MV-4-11 (cell line): ENCODE results near the gene NINJ1.
"Not testable (repeated sequence)": the region's sequence is repeated elsewhere in the genome, so short reads cannot be mapped to it uniquely, and the experiment has no call there.

Experiments
- DNase-seq: peaks from one replicate; lab custom pipeline; 2025; lab: John Stamatoyannopoulos, UW

NINJ1 gene

DNA sequence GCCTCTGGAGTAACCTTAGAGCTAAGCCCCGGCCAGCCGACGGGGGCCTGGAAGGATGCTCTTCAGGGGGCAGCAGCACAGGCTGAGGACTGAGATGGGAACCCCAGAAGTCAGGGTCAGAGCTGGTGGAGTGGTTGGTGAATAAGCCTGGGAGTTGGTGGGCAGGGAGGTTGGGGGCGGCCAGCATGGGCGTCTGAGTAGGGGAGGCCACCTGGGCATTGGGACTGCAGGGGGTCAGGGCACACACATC lies 14.4 kb downstream of the NINJ1 start:
- DNase-seq: no peak

DNA sequence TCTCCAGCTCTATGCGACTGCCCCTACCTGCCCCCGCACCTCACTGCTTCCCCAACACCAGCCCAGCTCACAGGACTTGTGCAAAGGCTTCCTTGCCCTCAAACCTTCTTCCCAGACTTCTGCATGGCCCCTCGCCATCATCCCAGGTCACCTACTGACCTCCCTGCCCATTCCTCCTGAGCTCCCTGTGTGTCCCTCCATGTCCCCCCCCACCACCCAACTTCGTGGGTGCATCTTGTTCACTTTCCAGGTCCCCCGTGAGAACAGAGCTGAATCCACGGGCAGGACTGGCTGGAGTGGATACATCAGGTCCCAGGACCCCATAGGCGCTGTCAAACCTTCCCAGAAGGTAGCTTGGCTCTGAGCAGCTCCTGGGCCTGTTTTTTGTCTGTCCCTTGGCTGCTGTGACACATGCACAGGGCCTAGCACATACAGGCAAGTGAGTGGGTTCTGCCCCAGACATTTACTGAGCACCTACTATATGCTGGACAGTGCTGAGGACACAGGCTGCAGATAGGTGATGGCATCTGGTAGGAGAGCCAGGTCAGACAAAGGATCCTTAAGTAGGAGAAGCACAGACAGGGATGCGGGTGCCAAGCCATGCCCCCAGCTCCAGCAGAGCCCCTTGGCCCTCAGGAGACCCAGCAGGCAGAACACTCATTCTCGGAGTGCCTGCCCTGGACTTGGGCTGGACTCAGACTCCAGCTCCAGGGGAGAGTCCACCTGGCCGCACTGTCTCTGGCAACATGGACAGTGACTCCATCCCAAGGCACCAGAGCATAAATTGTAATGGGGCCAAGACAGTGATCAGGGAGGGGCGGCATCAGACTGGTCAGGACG lies 15.0 kb downstream of the NINJ1 start:
- DNase-seq: no peak

DNA sequence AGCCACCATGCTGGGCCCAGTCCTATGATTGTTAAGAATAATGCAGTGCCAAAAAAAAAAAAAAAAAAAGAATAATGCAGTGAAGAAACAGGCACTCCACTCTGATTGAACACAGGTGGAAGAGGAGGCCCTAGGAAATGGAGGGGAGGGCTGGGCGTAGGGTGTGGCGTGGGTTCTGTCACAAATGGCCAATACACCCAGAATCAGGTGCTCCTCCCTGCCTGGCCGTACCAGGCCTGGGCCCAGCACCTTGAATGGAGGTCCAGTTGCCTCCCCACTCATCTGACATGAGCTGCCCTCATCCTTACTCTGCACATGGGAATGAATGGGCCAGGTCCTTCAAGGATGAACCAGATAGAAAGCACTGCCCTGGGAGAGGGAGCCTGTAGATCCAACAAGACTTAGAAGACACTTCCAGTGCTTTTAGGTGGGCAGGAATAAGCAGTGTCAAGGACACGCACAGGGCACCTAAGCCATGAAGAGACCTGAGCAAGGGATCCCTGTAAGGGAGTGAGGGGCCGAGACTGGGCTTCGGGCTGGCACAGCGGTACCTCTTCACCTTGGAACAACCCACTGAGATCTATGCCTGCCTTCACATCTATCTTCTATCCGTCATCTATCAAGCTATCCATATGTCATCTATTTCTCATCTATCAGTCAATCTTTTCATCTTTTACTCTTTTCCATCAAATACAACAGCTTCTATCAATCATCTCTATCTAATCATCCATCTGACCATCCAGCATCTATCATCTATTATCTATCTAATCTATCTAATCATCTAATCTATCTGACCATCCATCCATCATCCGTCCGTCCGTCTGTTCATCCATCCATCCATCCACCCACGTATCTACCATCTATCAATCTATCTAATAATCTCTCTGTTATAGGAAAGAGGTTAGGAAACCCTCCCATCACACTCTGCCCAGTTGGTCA lies 15.9 kb downstream of the NINJ1 start:
- DNase-seq: no peak

DNA sequence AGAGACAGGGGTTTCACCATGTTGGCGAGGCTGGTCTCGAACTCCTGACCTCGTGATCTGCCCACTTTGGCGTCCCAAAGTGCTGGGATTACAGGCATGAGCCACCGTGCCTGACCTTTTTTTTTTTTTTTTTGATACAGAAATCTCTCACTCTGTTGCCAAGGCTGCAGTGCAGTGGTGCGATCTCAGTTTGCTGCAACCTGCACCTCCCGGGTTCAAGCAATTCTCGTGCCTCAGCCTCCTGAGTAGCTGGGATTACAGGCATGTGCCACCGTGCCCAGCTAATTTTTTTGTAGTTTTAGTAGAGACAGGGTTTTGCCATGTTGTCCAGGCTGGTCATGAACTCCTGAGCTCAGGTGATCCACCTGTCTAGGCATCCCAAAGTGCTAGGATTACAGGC lies 16.5 kb downstream of the NINJ1 start:
- not testable (repeated sequence) for DNase-seq

DNA sequence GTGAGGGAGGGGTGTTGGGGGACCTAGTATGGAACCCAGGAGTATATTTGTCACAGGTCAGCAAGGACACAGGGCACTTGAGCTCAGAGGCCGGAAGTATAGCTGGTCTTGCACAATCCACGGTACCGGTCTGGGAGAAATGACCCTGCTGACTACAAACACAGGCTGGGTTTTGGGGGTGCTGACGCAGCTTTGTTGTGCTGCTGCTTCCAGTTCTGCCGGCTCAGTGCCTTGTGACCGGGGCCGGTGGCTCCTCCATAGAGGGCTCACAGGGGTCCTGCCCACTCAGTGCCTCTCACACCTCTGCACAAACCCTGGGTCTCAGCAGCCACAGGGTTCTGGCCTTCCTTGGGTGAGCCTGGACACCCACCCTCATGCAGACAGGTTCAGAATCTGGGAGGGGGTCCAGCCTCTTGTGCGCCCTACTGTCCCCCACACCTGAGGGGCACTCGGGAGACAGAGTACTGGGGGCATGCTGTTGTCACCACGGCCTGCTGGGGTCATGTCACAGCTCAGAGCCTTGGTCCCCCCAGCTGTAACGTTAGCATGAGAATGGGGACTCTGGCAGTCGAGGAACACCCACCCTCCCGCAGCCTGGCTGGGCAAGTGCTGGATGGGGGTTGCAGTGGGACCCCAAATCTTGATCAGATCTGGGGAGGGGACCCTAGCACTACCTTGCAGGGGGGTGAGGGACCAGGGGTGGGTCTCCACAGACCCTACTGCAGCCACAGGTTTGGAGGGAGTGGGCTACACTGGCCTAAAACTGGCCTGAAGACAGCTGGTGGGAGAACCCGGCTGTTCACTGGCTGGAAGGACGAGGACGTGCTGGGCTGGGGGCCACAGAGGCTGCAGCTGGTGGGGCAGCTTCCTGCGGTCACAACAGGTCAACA lies 17.7 kb downstream of the NINJ1 start:
- DNase-seq: peak; percentile 88

DNA sequence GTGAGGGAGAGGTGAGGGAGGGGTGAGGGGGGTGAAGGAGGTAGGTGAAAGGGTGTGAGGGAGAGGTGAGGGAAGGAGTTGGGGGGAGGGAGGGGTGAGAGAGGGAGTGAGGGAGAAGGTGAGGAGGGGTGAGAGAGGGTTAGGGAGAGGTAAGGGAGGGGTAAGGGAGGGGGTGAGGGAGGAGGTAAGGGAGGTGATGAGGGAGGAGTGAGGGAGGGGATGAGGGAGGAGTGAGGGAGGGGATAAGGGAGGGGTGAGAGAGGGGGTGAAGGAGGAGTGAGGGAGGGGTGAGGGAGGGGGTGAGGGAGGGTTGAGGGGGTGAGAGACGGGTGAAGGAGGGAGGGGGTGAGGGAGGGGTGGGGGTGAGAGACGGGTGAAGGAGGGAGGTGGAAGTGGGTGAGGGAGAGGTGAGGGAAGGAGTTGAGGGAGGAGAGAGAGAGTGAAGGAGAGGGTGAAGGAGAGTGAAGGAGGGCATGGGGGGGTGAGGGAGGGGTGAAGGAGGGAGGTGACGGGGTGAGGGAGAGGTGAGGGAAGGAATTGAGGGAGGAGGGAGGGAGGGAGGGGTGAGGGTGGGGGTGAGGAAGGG lies 18.5 kb downstream of the NINJ1 start:
- no peak for DNase-seq

DNA sequence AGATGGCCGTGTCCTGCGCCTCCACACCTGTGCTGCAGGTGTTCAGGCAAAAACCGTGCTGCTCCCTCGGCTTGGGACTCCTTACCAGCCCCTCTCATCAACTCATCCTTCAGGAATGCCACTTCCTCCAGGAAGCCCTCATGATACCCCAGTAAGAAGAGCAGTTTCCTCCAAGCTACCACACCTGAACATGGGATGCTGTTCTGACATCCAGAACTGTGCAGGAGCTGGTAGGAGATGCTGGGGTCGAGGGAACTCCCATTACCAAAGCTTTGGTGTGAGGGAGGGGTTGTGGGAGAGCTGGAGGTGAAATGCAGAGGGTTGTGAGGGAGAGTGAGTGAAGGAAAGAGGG lies 19.1 kb downstream of the NINJ1 start:
- DNase-seq: no peak

DNA sequence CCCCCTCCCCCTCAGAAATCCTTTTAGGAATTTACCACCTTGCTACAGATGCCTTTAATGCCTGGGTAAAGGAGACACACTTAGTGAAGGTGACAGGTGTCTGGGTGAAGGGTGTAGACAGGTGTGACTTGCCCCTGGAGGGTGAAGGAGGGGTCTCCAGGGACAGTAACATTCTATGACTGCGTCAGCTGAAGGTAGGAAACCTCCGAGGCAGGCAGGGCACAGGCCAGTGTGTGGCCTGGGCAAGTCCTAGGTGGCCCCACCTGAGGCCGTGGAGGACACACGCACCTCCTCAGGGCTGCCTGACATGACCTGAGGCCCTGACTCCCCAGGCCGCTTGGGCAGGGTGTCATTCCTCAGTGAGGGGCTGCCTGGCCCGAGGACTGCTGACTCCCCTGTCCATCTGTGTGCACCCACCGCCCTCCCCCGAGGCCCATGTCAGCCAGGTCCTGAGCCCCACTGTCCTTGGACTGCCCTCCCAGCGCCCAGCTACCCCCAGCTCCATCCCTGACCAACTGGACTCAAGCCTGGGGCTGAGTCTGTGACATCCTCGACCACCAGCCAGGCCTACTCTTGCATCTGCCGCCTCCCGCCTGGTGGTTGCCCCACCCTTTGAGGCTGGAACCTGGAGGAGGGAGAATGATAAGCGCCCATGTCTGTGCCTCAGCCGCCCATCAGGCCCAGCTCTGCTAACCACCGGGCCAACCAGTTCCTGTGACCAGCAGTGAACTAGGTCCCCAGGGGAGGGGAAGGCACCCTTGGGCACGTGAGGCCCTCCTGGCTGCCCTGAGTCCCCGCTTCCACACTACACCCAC lies 19.7 kb downstream of the NINJ1 start:
- peak; percentile 60 for DNase-seq

DNA sequence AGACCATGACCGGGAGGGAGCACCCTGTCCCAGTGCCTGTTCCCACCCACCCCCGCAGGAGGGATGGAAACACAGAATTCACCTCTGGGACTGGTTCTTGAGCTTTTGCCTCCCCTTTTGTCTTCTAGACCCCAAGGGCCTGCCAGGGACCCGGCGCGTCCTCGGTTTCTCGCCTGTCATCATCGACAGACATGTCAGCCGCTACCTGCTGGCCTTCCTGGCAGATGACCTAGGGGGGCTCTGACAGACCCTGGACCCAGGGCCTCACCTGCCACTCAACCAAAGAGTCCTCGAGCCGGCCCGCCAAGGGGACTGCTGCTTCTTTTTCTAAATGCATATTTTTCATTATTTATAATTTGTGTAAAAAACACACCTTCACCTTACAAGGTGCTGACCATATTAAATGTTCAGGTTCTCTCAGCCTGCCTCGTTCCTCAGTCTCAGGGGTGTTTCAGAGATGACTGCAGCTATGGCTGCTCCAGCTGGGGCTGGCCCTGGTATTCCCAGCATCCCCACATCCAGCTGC lies 21.1 kb downstream of the NINJ1 start:
- DNase-seq: no peak

DNA sequence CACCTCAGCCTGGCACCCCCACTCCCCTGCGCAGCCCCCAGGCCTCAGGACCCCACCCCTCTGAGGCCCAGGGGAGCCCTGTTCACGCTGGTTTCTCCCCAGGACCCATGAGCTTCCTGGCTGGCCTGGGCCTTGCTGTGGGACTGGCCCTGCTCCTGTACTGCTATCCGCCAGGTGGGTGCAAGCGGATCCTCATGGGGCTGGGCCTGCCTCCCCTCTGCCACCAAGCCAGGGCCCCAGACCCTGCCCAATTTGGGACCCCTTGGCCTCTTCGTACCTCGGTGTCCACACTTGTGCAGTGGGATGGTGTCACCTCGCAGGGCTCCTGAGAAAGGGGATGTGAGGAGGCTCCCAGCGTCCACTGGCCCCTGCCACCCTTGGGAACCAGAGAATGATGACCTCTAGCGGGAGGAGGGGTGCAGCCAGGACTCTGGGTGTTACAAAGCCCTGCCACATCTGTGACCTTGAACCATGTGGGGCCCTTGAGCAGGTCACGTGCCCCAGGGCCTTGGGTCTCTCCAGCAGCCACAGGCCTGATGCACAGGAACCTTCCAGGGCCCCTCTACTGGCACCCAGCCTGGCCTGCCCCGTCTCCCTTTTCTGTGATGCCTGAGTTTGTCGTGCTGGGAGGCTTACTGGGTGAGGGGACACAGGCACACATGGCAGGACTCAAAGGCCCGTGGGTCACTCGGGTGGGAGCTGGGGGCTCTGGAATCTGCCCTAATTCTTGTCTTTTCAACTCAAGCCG lies 21.8 kb downstream of the NINJ1 start:
- no peak for DNase-seq

DNA sequence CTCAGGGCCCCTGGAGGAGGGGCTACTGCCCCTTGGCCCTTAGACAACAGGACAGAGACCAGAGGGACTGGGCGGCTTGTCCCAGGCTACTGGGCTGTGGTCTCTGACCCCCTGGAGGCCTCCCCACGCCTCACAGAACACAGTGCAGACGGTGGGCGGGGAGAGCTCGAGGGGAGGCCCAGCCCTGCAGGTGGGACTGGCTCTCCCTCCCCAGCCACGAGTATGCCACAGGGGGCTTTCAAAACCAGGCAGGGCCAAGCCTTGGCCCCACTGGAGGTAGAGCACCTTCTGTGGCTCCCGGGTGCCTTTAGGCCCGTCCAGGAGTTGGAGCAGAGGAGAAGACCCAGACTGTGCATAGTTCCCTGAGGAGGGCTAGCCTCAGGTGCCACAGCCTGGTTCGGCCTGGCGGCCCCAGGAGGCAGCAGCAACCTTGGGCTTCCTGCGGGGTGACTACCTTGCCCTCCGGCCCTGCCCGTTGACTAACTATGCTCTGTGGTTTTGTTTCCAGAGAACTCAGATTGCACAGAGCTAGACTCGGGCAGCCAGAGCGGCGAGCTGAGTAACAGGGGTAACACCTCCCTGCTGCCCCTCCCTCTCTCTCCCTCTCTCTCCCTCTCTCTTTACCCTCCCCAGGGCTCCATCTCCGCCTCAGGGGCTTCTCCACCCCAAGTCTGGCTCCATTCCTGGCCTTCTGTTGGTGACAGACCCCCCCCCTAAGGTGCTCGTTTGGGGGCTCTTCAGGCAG lies 22.5 kb downstream of the NINJ1 start:
- peak; percentile 70 for DNase-seq

DNA sequence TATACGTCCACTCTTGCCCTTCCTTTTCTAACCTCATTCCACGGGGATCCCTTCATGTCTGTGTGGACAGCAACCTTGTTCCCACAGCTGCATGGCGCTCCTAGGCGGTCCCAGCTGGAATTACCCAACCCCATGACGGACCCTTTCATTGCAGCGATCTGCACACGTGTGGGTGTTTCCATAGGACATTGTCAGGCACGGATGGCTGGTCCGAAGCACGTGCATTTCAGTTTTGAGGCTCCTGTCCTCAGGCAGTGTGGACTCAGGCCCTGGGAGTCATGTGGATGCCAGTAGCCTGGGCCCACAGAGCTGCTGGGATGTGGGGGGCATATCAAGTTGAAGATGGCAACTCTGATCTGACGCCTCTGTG lies 23.1 kb downstream of the NINJ1 start:
- no peak for DNase-seq

DNA sequence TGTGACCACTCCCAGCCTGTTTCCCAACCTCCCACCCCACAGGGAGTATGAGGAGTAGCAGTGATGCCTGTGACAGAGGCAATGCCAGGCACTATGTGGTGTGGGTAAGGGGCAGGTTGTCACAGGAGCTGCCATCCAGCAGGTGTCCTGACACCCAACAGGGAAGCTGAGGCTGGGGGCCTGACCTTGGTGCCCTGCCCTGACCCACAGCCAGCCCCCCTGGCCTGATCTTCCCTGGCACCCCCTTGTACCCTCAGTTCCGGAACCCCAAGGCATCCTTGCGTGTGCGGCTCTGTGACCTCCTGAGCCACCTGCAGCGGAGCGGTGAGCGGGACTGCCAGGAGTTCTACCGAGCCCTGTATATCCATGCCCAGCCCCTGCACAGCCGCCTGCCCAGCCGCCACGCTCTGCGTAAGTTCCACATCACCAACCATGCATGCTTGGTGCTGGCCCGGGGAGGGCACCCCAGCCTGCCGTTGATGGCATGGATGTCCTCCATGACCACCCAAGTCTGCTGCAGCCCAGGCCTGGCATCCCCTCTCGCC lies 23.7 kb downstream of the NINJ1 start:
- no peak for DNase-seq

DNA sequence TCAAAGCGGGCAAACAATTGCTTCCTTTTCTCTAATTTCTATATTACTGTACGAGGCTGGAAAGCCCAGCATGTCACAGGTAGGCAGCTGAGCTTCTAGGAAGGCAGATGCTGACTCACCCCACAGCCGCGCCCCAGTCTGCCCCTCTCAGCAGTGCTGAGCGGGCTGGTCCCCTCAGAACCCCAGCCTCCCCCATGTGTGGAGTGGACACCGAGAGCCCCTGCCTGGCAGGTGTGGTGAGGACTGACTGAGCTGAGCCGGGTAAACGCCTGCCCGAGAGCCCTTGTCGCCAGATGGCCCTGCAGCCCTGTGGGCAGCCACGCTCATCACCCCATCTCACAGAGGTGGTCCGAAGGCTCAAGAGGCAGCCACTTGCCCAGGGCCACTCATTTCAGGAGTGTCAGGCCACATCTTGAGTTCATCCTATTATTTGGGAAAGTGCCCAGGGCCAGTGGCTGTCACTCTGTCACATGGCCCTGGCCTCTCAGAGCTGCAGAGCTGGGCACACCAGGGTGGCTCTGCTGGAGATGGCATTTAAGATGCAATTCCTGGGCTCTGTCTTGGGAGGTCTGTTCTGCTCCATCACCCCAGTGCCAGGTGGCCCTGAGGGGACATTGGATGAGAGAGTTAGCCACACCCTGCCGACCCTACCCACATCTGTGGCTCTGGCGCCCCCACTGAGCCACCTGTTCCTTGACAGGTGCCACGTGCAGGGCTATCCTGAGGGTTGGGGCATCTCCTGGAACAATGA lies 25.6 kb downstream of the NINJ1 start:
- peak; percentile 6 for DNase-seq

DNA sequence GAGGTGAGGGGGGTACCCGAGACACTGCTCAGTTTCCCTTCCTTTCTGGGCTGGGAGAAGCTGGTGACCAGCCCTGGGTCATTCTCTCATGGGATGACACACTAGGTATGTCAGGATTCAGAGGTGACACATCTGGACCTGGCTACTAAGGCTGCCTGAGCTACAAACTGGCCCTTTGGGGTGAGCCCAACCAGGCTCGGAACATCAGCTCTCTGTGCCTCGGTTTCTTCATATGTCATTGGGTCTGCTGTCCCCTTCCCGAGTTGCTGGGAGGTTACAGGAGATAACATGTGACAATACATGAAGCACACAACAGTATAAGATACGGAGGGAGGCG lies 26.3 kb downstream of the NINJ1 start:
- DNase-seq: no peak

DNA sequence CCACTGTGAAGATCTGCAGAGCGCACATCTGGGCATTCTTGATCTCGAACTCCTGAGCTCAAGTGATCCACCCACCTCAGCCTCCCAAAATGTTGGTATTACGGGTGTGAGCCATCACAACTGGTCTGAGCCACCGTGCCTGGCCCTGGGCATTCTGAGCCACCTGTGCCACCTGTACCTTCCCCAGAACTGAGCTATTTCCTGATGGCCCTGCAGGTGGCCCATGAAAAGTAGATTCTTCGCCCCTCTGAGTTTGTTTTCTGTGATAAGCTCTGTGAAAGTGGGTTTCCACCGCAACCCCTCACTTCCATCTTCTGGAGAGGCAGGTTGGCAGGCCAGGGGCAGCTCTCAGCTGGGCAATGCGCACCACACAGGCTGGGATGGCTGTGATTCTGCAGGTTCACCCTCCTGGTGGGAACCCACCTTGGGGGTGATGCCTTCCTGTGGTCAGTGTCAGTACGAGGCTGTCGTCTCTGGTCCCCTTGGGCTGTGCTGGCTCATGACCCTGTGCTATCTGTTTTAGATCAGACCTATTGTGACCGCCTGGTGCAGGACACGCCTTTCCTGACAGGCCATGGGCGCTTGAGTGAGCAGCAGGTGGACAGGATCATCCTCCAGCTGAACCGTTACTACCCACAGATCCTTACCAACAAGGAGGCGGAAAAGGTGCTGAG lies 26.8 kb downstream of the NINJ1 start:
- no peak for DNase-seq

DNA sequence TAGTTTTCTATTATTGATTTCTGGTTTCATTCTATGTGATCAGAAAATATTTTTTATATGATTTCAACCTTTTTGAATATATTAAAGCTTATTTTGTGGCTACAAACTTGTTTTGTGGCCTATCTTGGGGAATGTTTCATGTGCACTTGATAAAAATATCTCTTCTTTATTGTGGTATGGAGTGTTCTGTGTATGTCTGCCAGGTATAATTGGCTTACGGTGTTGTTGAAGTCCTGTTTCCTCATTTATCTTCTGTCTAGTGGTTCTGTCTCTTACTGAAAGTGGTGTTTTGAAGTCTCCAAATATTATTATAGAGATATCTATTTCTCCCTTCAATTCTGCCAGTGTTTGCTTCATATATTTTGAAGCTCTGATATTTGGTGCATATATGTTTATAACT lies 28.4 kb downstream of the NINJ1 start:
- no peak for DNase-seq

DNA sequence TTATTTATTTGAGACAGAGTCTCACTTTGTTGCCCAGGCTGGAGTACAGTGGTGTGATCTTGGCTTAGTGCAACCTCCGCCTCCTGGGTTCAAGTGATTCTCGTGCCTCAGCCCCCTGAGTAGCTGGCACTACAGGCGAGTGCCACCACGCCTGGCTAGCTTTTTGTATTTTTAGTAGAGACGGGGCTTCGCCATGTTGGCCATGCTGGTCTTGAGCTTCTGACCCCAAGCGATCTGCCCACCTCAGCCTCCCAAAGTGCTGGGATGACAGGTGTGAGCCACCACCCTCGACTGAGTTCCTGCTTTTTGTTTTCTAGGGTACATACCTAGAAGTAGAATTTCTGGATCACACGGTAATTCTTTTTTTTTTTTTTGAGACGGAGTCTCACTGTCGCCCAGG lies 33.0 kb downstream of the NINJ1 start:
- not testable (repeated sequence) for DNase-seq
